ENCODE results near the gene FAM217B.

Gene FAM217B

DNA sequence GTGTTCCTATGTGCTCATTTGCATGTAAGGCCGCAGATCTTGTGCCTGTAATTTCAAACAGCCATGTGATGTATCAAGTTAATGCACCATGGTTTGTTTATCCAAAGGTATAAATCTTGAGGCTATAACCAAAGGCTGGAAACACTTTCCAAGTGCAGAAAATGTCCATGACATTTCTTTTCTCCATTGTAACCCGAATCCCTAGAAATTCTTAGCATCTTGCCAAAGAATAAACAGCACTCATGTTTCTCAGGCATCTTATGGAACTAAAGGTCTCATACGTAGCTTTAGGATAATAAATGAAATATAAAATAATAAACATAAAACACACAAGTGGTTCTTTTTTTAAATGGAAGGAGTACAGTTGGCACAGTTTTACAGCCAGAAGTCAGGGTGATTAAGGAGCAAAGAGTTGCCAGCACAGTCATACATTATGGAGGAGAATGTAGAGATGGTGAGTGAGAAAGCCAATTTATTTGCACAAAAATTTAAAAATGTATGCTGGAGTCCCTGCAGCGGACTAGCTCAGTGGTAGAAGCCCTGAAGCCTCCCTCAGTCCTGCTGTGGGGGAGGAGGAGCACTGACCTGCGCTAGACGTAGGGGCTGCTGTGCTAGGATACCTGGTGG lies 36.1 kb downstream of the FAM217B start:
- TF ChIP-seq ZNF274 (IDR thresholded peaks at IDR 0.05; ENCODE audit: low read depth, low read length) = no peak
- H3K4me3 ChIP-seq (ENCODE audit: low read length) = no peak overlapping the region

DNA sequence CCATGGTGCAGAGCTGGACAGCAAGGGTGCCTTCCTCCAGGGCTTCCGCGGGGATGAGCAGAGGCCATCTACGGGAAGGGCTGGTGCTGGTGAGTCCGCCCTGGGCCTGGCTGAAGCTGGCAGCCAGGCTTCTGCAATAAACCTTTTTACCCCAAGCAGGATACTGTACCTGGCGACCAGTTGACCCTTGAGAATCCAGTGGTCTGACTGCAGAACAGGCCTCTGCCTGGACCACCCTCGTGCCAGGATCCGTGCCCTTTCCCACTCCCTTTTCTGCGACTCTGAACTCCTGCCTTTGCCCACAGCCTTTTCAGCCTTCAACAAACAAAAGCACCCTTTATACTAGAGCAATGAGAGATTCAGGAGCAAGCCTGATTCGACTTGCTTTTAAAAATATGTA lies 36.9 kb downstream of the FAM217B start:
- TF ChIP-seq ZNF274 (IDR thresholded peaks at IDR 0.05; ENCODE audit: low read depth, low read length) = no peak
- no peak overlapping the region for H3K4me3 ChIP-seq (ENCODE audit: low read length)

DNA sequence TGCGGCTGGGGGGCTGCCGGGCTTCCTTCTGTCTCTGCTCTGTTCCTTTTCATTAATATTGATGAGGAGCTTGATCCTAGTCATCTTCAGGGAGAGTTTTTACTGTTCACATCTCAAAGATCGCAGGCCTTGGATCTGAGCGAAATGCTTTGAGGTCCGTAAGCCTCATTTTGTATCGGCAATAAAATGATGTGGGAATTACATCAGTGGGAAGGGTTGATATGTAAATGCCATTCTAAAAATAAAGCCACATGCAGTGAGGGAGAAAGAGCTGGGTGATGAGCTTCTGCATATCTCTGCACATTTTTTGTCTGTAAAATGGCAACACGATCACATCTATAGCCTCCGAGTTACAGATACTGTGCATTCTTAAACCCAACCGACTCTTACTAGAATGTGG lies 42.9 kb downstream of the FAM217B start:
- no peak for TF ChIP-seq ZNF274 (IDR thresholded peaks at IDR 0.05; ENCODE audit: low read depth, low read length)
- H3K4me3 ChIP-seq (ENCODE audit: low read length) = no peak overlapping the region

GRCh38 chr20:59984541-59984940 lies 44.4 kb downstream of the FAM217B start:
- no peak for TF ChIP-seq ZNF274 (IDR thresholded peaks at IDR 0.05; ENCODE audit: low read depth, low read length)

GRCh38 chr20:59985164-59985563 lies 45.0 kb downstream of the FAM217B start:
- TF ChIP-seq ZNF274 (IDR thresholded peaks at IDR 0.05; ENCODE audit: low read depth, low read length) = no peak
- no peak overlapping the region for H3K4me3 ChIP-seq (ENCODE audit: low read length)

More at GRCh38 chr20:59984541-59984940, 44.4 kb downstream of the FAM217B start:
- H3K4me3 ChIP-seq (ENCODE audit: low read length) = no peak overlapping the region

DNA sequence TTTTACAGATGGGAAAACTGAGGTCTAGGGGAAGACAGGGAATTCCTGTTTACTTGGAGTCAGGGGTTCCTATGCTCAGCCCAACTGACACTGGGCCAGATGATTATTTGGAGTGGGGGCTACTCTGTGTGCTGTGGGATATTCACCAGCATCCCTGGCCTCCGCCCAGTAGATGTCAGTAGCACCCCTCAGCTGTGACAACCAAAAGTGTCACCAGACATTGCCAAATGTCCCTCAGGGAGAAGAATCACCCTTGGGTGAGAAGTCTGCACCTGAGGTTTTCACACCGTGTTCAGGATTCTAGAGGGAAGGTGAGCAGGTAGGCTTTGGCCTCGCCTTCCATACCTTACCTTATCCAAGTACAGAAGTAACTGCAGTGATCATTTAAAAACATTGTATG lies 45.7 kb downstream of the FAM217B start:
- no peak for TF ChIP-seq ZNF274 (IDR thresholded peaks at IDR 0.05; ENCODE audit: low read depth, low read length)
- H3K4me3 ChIP-seq (ENCODE audit: low read length) = no peak overlapping the region

- no peak overlapping the region for H3K4me3 ChIP-seq (ENCODE audit: low read length)
- no peak for TF ChIP-seq ZNF274 (IDR thresholded peaks at IDR 0.05; ENCODE audit: low read depth, low read length)
Measured at GRCh38 chr20:59987135-59987534, 46.9 kb downstream of the FAM217B start.

GRCh38 chr20:59988141-59988540 lies 48.0 kb downstream of the FAM217B start:
- H3K4me3 ChIP-seq (ENCODE audit: low read length) = no peak overlapping the region
- no peak for TF ChIP-seq ZNF274 (IDR thresholded peaks at IDR 0.05; ENCODE audit: low read depth, low read length)

- H3K4me3 ChIP-seq (ENCODE audit: low read length) = no peak overlapping the region
- no peak for TF ChIP-seq ZNF274 (IDR thresholded peaks at IDR 0.05; ENCODE audit: low read depth, low read length)
Measured at GRCh38 chr20:59992526-59993084, 52.4 kb downstream of the FAM217B start.

GRCh38 chr20:59993736-59994430 lies 53.7 kb downstream of the FAM217B start:
- no peak for TF ChIP-seq ZNF274 (IDR thresholded peaks at IDR 0.05; ENCODE audit: low read depth, low read length)
- H3K4me3 ChIP-seq (ENCODE audit: low read length) = no peak overlapping the region

GRCh38 chr20:59994697-59995122 lies 54.5 kb downstream of the FAM217B start:
- TF ChIP-seq ZNF274 (IDR thresholded peaks at IDR 0.05; ENCODE audit: low read depth, low read length) = no peak
- no peak overlapping the region for H3K4me3 ChIP-seq (ENCODE audit: low read length)

DNA sequence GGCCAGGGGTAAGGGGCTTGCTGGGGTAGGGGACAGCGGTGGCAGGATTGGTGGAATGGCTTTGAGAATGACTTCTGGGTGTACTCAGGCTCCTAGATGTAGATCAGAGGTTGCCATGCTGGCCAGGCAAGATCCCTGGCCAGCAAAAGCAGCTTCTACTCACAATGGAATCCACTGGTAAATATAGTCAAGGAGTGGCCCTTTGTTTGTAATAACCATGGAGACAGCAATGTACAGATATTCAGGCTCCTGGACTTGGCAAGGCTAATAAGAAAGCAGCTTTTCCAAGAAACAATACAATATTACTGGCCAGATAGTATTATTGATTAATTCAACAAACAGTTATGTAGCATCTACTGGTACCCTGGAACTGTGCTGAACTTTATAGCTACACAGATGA lies 55.9 kb downstream of the FAM217B start:
- no peak for TF ChIP-seq ZNF274 (IDR thresholded peaks at IDR 0.05; ENCODE audit: low read depth, low read length)
- no peak overlapping the region for H3K4me3 ChIP-seq (ENCODE audit: low read length)

- no peak for TF ChIP-seq ZNF274 (IDR thresholded peaks at IDR 0.05; ENCODE audit: low read depth, low read length)
- no peak overlapping the region for H3K4me3 ChIP-seq (ENCODE audit: low read length)
Measured at GRCh38 chr20:59997896-59998295, 57.7 kb downstream of the FAM217B start.

Data from GM08714 (cell line).